Endothelial cell of umbilical vein (primary cell): ENCODE measurements around the gene HYAL2. TPM values are rescaled to one million over a fixed set of nuclear protein-coding genes. Genes with fewer than 3 reads are reported as not detected.

Experiments used
- BruUV-seq: library from RNA; stranded (reverse); fragments of 400-500 nt; replicated peaks from 2 replicates; lab custom pipeline; 2021; lab: Mats Ljungman, UMichigan
- CTCF ChIA-PET: fragments of 300-600, 350-600 bp; sonication (Branson Sonifier 250); formaldehyde crosslinking; loops from one replicate; lab custom pipeline; 2021; ENCODE audit warnings: antibody characterized with exemption, inconsistent platforms; lab: Charles Lee
- POLR2A ChIA-PET: fragments of 300-600, 350-600 bp; sonication (Branson Sonifier 250); formaldehyde crosslinking; loops from one replicate; lab custom pipeline; 2021; ENCODE audit warnings: antibody characterized with exemption, inconsistent platforms; lab: Charles Lee
- DNase-seq: peaks from one replicate; pipeline ENCODE4 v3.0.0-alpha.2; 2011; ENCODE audit warnings: low read depth, low spot score
- FAIRE-seq: peaks from 2 replicates; lab custom pipeline; 2011; peaks lifted over from hg19 to GRCh38; lab: Jason Lieb, UNC
- H2AFZ ChIP-seq: 2 replicates; pipeline ENCODE4 v1.6.0; 2012; ENCODE audit warnings: low read depth, low read length, control low read depth, inconsistent platforms
- H3K27ac ChIP-seq: 2 replicates; pipeline ENCODE4 v1.5.1; 2011; ENCODE audit warnings: low read depth, mild to moderate bottlenecking, control low read depth, low read length, moderate library complexity; ENCODE audit not compliant: insufficient read depth
- H3K27me3 ChIP-seq, 2 experiments: 2 replicates each; pipeline versions ENCODE4 v1.6.0 to v1.6.1; 2011; ENCODE audit warnings: low read length in 2 of 2, mixed read lengths in 1 of 2; ENCODE audit not compliant: control insufficient read depth in 2 of 2, insufficient read depth in 2 of 2
- H3K36me3 ChIP-seq, 2 experiments: 2 replicates in 1 of 2; 3 replicates in 1 of 2; pipeline ENCODE4 v1.5.1; 2011; ENCODE audit warnings: low read length in 2 of 2, mild to moderate bottlenecking in 1 of 2, moderate library complexity in 1 of 2; ENCODE audit not compliant: control insufficient read depth in 2 of 2, insufficient read depth in 2 of 2; ENCODE audit errors: extremely low read depth in 1 of 2
- H3K4me1 ChIP-seq: 3 replicates; pipeline ENCODE4 v1.5.1; 2011; ENCODE audit warnings: mild to moderate bottlenecking, low read length; ENCODE audit not compliant: control insufficient read depth, insufficient read depth; ENCODE audit errors: extremely low read depth
- H3K4me2 ChIP-seq: 2 replicates; pipeline ENCODE4 v1.6.1; 2011; ENCODE audit warnings: low read length, control low read depth, mixed read lengths; ENCODE audit not compliant: insufficient read depth
- H3K4me3 ChIP-seq, 3 experiments: fragments of 200-600 bp in 1 of 3; sonication (generic), shearing (Covaris generic) in 1 of 3; replicated peaks in 1 of 3; 2 replicates each; pipeline ENCODE4 v1.5.1; 2011 to 2016; ENCODE audit warnings: control low read depth in 3 of 3, low read length in 3 of 3, mild to moderate bottlenecking in 2 of 3, inconsistent platforms in 1 of 3, low read depth in 1 of 3, moderate library complexity in 1 of 3; ENCODE audit not compliant: insufficient read depth in 1 of 3
- H3K79me2 ChIP-seq: 2 replicates; pipeline ENCODE4 v1.6.0; 2012; ENCODE audit warnings: low read length, inconsistent platforms; ENCODE audit not compliant: control insufficient read depth, insufficient read depth
- H3K9ac ChIP-seq: replicated peaks from 2 replicates; pipeline ENCODE3; 2011; ENCODE audit warnings: low read length, control low read depth; ENCODE audit not compliant: insufficient read depth; ENCODE audit errors: extremely low read depth
- H3K9me1 ChIP-seq: replicated peaks from 3 replicates; pipeline ENCODE4 v1.6.0; 2011; ENCODE audit warnings: mild to moderate bottlenecking, low read length; ENCODE audit not compliant: control insufficient read depth, insufficient read depth; ENCODE audit errors: extremely low read depth
- H3K9me3 ChIP-seq: replicated peaks from 2 replicates; pipeline ENCODE4 v1.5.1; 2012; ENCODE audit warnings: low read length, inconsistent platforms; ENCODE audit not compliant: control insufficient read depth, insufficient read depth
- H4K20me1 ChIP-seq: replicated peaks from 2 replicates; pipeline ENCODE3; 2011; ENCODE audit warnings: mild to moderate bottlenecking, low read length; ENCODE audit not compliant: control insufficient read depth, insufficient read depth; ENCODE audit errors: extremely low read depth
- EZH2 ChIP-seq: IDR thresholded peaks from 2 replicates; pipeline ENCODE4 v1.6.1; 2012; ENCODE audit warnings: borderline replicate concordance, low read depth, mild to moderate bottlenecking, moderate library complexity, low read length, inconsistent platforms; ENCODE audit not compliant: severe bottlenecking
- FOS ChIP-seq: IDR thresholded peaks from 2 replicates; pipeline ENCODE4 v1.6.1; 2011; ENCODE audit warnings: mild to moderate bottlenecking, low read length, moderate library complexity, borderline replicate concordance; ENCODE audit not compliant: insufficient read depth
- GATA2 ChIP-seq: IDR thresholded peaks from 2 replicates; pipeline ENCODE4 v1.7.0; 2011; ENCODE audit warnings: low read depth, mild to moderate bottlenecking, moderate library complexity, mixed read lengths, low read length; ENCODE audit not compliant: insufficient read length, insufficient read depth
- JUN ChIP-seq: IDR thresholded peaks from 2 replicates; pipeline ENCODE4 v1.6.1; 2011; ENCODE audit warnings: borderline replicate concordance, low read depth; ENCODE audit not compliant: insufficient read length, insufficient read depth
- POLR2AphosphoS5 ChIP-seq: IDR thresholded peaks from 2 replicates; pipeline ENCODE4 v1.6.1; 2012; ENCODE audit warnings: low read depth, mild to moderate bottlenecking, control low read depth, low read length, moderate library complexity; ENCODE audit not compliant: insufficient read depth
- dilution Hi-C: fragments of 300-500 bp; cut with MboI; formaldehyde crosslinking; loops from one replicate; pipeline ENCODE4 v1.15.0; 2019; ENCODE audit warnings: low sequenced_read_pairs; ENCODE audit not compliant: extremely low pct_ligation_motif_present
- intact Hi-C: fragments of 100-400 bp; cut with micrococcal nuclease; formaldehyde crosslinking; loops from one replicate; pipeline ENCODE4 v1.10.0; 2022
- polyA plus RNA-seq, 4 experiments: library from polyadenylated mRNA; depleted of rRNA in 3 of 4; stranded (reverse) in 3 of 4; unstranded in 1 of 4; fragments of >200 nt; gene quantifications; 2 replicates each; pipeline versions ENCODE4 v1.2.1 to v1.2.3, GENCODE V29; 2011 to 2012; ENCODE audit warnings: missing spikeins in 1 of 4
- total RNA-seq: library from RNA; stranded (reverse); gene quantifications from 2 replicates; pipeline ENCODE4 v1.2.3, GENCODE V29; 2021
- TF ChIP-seq, protein P1 (sequence below), 2 donors: IDR thresholded peaks; 1 replicate in 1 of 2; 2 replicates in 1 of 2; pipeline ENCODE4 v1.5.1; 2011; ENCODE audit warnings: low read length in 2 of 2, mild to moderate bottlenecking in 2 of 2, moderate library complexity in 2 of 2, control low read depth in 1 of 2, inconsistent platforms in 1 of 2, low read depth in 1 of 2; ENCODE audit not compliant: insufficient read depth in 1 of 2; ENCODE audit errors: extremely low read depth in 1 of 2
- TF ChIP-seq, protein P2 (sequence below): IDR thresholded peaks from 2 replicates; pipeline ENCODE4 v1.6.1; 2011; ENCODE audit not compliant: insufficient read depth, insufficient read length

The HYAL2 gene
- total and polyA plus RNA-seq, 2 donors (not counting 3 experiments of a cell fraction or from before 2014, with no cell fraction given): 266 to 970 TPM

DNA sequence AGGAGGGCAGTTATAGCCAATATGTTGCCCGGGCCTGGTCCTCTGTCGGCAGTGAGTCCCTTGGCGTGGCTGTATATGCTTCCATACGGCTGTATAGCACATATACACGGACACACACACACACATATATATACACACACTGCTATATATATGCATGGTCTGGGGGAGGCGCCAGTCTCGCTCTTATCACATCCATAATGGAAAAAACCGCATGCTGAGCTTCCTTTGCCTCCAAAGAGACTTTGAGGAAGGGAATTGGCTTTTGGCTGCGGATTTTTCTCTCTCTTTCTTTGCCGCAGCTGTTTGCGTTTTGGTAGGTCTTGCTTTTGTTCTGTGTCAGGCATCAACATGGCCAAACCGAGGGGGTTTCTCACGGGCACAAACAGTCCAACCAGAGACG lies 48.0 kb upstream of the HYAL2 start:
- peak; percentile 52 for DNase-seq
- H3K4me3 ChIP-seq: no peak overlapping the region
- no peaks in the 10 kb centered on the region for H3K4me1 ChIP-seq
- H3K9me3 ChIP-seq: no peaks in the 10 kb centered on the region
- ChIA-PET CTCF (interaction anchor here (0.5 to 3.7 kb wide), 14 partner anchors 14 to 178 kb away, joined by 3 to 77 read pairs (median 4); no protein-coding TSS in a partner anchor), POLR2A (no interaction called here)
- H3K27ac ChIP-seq: no peak overlapping the region
- FAIRE-seq: peak; percentile 78
- H4K20me1 ChIP-seq: no peaks in the 10 kb centered on the region
- H3K9me1 ChIP-seq: no peaks in the 10 kb centered on the region
- TF ChIP-seq GATA2 (no peak), JUN (no peak), POLR2AphosphoS5 (no peak), FOS (no peak), EZH2 (no peak)
- TF ChIP-seq, protein P1, sequence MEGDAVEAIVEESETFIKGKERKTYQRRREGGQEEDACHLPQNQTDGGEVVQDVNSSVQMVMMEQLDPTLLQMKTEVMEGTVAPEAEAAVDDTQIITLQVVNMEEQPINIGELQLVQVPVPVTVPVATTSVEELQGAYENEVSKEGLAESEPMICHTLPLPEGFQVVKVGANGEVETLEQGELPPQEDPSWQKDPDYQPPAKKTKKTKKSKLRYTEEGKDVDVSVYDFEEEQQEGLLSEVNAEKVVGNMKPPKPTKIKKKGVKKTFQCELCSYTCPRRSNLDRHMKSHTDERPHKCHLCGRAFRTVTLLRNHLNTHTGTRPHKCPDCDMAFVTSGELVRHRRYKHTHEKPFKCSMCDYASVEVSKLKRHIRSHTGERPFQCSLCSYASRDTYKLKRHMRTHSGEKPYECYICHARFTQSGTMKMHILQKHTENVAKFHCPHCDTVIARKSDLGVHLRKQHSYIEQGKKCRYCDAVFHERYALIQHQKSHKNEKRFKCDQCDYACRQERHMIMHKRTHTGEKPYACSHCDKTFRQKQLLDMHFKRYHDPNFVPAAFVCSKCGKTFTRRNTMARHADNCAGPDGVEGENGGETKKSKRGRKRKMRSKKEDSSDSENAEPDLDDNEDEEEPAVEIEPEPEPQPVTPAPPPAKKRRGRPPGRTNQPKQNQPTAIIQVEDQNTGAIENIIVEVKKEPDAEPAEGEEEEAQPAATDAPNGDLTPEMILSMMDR (IDR thresholded peaks at IDR 0.05; ENCODE audit: extremely low read depth in 1 of 2, insufficient read depth in 1 of 2, low read depth in 1 of 2, low read length in 2 of 2): peak; percentile 9 to 19
- TF ChIP-seq, protein P2, sequence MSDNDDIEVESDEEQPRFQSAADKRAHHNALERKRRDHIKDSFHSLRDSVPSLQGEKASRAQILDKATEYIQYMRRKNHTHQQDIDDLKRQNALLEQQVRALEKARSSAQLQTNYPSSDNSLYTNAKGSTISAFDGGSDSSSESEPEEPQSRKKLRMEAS: no peak
- H3K9ac ChIP-seq: no peak overlapping the region
- no peak overlapping the region for H3K4me2 ChIP-seq
- peaks cover 3 to 5% of the 10 kb centered on the region in 2 experiments for H3K27me3 ChIP-seq
- H3K36me3 ChIP-seq: no peaks in the 10 kb centered on the region
- intact Hi-C loops (no loop called here), dilution Hi-C loops (no loop called here)
- no peak overlapping the region for H2AFZ ChIP-seq
- H3K79me2 ChIP-seq: no peaks in the 10 kb centered on the region
- BruUV-seq: no TSS peak
